ENCODE data around the gene ENPEP. TPM values are rescaled to one million over a fixed set of nuclear protein-coding genes. Genes with fewer than 3 reads are reported as not detected.
"Not testable (repeated sequence)": the region's sequence is repeated elsewhere in the genome, so short reads cannot be mapped to it uniquely, and the experiment has no call there.

ENPEP gene
- total RNA-seq, 2 experiments from 2014 or later = 0.05 TPM; not detected in 1

DNA sequence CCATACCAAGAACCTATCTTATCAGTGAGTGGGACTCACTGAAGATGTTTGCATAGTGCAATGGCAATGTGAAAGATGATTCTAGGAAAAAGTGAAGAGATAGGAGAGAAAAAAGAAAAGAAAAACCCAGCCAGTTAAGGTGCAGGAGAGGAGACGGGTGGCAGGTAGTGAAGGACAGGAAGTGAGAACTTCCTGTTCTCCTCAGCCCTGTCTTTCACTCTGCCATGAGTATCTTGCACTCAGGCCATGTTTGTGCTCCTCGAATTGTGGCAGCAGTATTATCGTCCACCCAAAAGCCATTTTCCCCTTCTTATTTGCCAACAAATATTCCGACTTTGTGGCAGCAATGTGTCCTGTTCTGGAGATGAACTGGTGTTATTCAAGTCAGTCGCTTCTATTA is 8.6 kb upstream of the ENPEP start:
- DNase-seq (no peak), ATAC-seq (no peak)
- no peak overlapping the region for H3K27ac Mint-ChIP-seq
- peaks cover 6% of the 10 kb centered on the region for H3K27me3 Mint-ChIP-seq
- H3K4me1 Mint-ChIP-seq (ENCODE audit: low read depth) = peaks cover 7% of the 10 kb centered on the region
- intact Hi-C loops (cut with micrococcal nuclease) = no loop called here
- CTCF ChIA-PET = no interaction called here
- TF ChIP-seq, protein P1, sequence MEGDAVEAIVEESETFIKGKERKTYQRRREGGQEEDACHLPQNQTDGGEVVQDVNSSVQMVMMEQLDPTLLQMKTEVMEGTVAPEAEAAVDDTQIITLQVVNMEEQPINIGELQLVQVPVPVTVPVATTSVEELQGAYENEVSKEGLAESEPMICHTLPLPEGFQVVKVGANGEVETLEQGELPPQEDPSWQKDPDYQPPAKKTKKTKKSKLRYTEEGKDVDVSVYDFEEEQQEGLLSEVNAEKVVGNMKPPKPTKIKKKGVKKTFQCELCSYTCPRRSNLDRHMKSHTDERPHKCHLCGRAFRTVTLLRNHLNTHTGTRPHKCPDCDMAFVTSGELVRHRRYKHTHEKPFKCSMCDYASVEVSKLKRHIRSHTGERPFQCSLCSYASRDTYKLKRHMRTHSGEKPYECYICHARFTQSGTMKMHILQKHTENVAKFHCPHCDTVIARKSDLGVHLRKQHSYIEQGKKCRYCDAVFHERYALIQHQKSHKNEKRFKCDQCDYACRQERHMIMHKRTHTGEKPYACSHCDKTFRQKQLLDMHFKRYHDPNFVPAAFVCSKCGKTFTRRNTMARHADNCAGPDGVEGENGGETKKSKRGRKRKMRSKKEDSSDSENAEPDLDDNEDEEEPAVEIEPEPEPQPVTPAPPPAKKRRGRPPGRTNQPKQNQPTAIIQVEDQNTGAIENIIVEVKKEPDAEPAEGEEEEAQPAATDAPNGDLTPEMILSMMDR (IDR thresholded peaks at IDR 0.05) = no peak
- peaks cover 5% of the 10 kb centered on the region for H3K9me3 Mint-ChIP-seq
- no peaks in the 10 kb centered on the region for H3K36me3 Mint-ChIP-seq (ENCODE audit: low read depth)
- POLR2A ChIA-PET = no interaction called here
- H3K4me3 Mint-ChIP-seq = no peak overlapping the region

DNA sequence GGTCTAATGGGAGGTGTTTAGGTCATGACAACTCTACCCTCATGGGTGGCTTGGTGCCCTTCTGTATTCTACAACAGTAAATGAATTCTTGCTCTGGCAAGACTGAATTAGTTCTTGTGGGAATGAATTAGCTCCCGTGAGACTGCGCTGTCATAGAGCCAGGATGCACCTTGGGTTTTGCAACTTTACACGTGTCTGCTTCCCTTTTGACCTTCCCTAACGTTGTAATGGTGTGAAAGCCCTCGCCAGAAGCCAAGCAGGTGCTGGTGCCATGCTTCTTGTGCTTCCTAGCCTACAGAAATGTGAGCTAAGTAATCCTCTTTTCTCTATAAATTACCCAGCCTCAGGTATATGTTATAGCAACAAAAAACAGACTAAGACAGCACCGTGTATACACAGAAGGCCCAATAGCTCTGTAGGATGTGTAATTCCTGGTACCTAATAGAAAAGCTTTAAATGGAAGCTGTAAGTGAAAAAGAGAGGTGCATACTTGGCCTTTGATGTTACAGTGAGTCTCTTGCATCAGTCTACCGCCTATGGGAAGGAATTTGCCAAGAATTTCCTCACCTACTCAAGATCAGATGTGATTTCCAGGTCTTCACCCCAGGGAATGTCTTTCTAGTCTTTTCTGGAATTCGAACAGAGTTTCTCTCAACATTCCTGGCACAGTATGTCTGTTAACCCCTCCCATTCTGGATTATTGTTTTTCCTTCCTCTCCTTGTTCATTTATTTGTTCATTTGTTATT is 3.2 kb upstream of the ENPEP start:
- Mint-ChIP-seq H3K9me3 (peaks cover 5% of the 10 kb centered on the region), H3K27ac (no peak overlapping the region), H3K4me1 (ENCODE audit: low read depth) (no peaks in the 10 kb centered on the region), H3K27me3 (peaks cover 6% of the 10 kb centered on the region), H3K4me3 (no peak overlapping the region), H3K36me3 (ENCODE audit: low read depth) (no peaks in the 10 kb centered on the region)
- intact Hi-C loops (cut with micrococcal nuclease) = no loop called here
- ChIA-PET POLR2A (no interaction called here), CTCF (no interaction called here)
- DNase-seq (no peak), ATAC-seq (no peak)
- TF ChIP-seq, protein P1 (IDR thresholded peaks at IDR 0.05) = no peak

DNA sequence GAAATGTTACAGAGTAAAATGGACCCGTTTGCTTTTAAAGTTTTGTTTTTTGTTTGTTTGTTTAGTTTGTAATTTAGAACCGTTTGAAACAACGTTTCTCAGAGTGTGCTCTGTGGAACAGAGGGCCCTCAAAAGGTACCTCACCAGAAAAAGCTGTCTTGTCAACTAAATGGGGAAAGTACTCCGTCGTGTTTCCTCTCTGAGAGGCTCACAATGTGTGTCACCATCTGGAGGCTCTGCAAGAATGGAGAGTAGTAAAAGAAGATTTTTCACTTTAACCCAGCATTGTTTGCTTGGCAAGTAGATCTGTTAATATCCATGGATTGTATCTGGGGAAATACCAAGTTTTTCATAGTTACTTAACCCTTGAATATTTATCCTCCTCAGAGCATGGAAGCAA is 1.5 kb upstream of the ENPEP start:
- POLR2A ChIA-PET = no interaction called here
- Mint-ChIP-seq H3K27ac (no peak overlapping the region), H3K4me3 (no peak overlapping the region), H3K27me3 (peaks cover 6% of the 10 kb centered on the region), H3K9me3 (peaks cover 1% of the 10 kb centered on the region), H3K36me3 (ENCODE audit: low read depth) (no peaks in the 10 kb centered on the region), H3K4me1 (ENCODE audit: low read depth) (no peaks in the 10 kb centered on the region)
- no peak for ATAC-seq
- no peak for DNase-seq
- CTCF ChIA-PET = no interaction called here
- intact Hi-C loops (cut with micrococcal nuclease) = no loop called here
- TF ChIP-seq, protein P1 (IDR thresholded peaks at IDR 0.05) = no peak

DNA sequence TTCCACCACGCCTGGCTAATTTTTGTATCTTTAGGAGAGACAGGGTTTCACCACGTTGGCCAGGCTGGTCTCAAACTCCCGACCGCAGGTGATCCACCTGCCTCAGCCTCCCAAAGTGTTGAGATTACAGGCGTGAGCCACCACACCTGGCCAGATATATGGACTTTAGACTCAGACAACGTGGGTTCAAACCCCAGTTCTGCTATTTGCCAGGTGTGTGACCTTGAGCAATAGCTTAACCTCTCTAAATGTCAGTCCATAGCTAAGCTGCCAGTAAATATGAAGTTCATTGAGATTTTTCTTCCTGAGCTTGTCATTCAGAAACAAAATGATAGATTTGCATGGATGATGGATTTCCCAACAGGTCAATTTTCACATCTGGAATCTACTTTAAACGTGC is 875 bp upstream of the ENPEP start:
- H3K4me3 Mint-ChIP-seq; H3K36me3 Mint-ChIP-seq (ENCODE audit: low read depth); H3K9me3 Mint-ChIP-seq; ATAC-seq; DNase-seq; intact Hi-C loops (cut with micrococcal nuclease); POLR2A ChIA-PET; H3K27ac Mint-ChIP-seq; H3K27me3 Mint-ChIP-seq; H3K4me1 Mint-ChIP-seq (ENCODE audit: low read depth): not testable (repeated sequence)
- CTCF ChIA-PET = interaction anchor here (0.8 kb wide), 1 partner anchor 160 kb away, joined by 3 read pairs; no protein-coding TSS in a partner anchor

DNA sequence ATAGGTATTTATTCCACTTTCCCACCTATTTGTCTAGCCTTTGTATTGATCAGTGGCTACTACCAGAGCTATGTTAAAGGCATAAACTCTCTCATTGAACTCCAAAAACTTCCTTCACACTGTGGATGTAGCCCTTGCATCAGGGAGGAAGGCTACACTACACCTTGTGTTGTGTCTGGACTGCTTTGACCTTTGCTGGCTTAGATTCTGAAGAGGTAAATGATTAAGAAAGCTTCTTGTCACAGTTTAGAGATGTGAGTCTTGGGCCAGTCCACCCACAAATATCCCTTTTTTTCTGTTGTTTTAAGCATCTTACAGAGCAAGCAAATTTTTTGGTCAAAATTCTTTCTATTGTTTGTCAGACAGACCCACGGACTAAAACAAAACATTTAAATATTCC is 1.9 kb downstream of the ENPEP start:
- no peak overlapping the region for H3K27ac Mint-ChIP-seq
- no peak overlapping the region for H3K4me3 Mint-ChIP-seq
- DNase-seq = no peak
- ATAC-seq = no peak
- H3K27me3 Mint-ChIP-seq = peaks cover 14% of the 10 kb centered on the region
- H3K36me3 Mint-ChIP-seq (ENCODE audit: low read depth) = no peaks in the 10 kb centered on the region
- POLR2A ChIA-PET = no interaction called here
- CTCF ChIA-PET = no interaction called here
- H3K4me1 Mint-ChIP-seq (ENCODE audit: low read depth) = no peaks in the 10 kb centered on the region
- TF ChIP-seq, protein P1 (IDR thresholded peaks at IDR 0.05) = no peak
- intact Hi-C loops (cut with micrococcal nuclease) = no loop called here
- no peaks in the 10 kb centered on the region for H3K9me3 Mint-ChIP-seq

All from activated CD8-positive, alpha-beta T cell treated with anti-CD3 and anti-CD28 coated beads for 36 hours (primary cell).